BLaER1 treated with 17β-estradiol and CSF1 and Interleukin-3, amounts not matched to agents 10 nM and 100 nM (cell line): Measurements from ENCODE around the gene SMAD3.

ENCODE experiments used
- H3K27ac ChIP-seq, 11 experiments: shearing (Covaris generic); formaldehyde crosslinking; 2 replicates each; pipeline ENCODE4 v1.8.1; 2022
- H3K27me3 ChIP-seq, 11 experiments: shearing (Covaris generic); formaldehyde crosslinking; 2 replicates each; pipeline ENCODE4 v1.8.1; 2022
- H3K36me3 ChIP-seq, 11 experiments: shearing (Covaris generic); formaldehyde crosslinking; 2 replicates each; pipeline ENCODE4 v1.8.1; 2022
- H3K4me1 ChIP-seq, 10 experiments: shearing (Covaris generic); formaldehyde crosslinking; 2 replicates each; pipeline ENCODE4 v1.8.1; 2022
- H3K4me2 ChIP-seq, 11 experiments: shearing (Covaris generic); formaldehyde crosslinking; 2 replicates each; pipeline ENCODE4 v1.8.1; 2022
- H3K4me3 ChIP-seq, 10 experiments: shearing (Covaris generic); formaldehyde crosslinking; 2 replicates each; pipeline ENCODE4 v1.8.1; 2022
- H3K9ac ChIP-seq, 11 experiments: shearing (Covaris generic); formaldehyde crosslinking; 2 replicates each; pipeline ENCODE4 v1.8.1; 2022
- H3K9me3 ChIP-seq, 11 experiments: shearing (Covaris generic); formaldehyde crosslinking; replicated peaks in 1 of 11; 2 replicates each; pipeline ENCODE4 v1.8.1; 2022
- H4K20me1 ChIP-seq, 11 experiments: shearing (Covaris generic); formaldehyde crosslinking; 2 replicates each; pipeline ENCODE4 v1.8.1; 2022
- Cebpa-rat ChIP-seq, 11 experiments: shearing (Covaris generic); IDR thresholded peaks; 2 replicates each; pipeline ENCODE4 v1.8.1; 2022

The SMAD3 gene

DNA sequence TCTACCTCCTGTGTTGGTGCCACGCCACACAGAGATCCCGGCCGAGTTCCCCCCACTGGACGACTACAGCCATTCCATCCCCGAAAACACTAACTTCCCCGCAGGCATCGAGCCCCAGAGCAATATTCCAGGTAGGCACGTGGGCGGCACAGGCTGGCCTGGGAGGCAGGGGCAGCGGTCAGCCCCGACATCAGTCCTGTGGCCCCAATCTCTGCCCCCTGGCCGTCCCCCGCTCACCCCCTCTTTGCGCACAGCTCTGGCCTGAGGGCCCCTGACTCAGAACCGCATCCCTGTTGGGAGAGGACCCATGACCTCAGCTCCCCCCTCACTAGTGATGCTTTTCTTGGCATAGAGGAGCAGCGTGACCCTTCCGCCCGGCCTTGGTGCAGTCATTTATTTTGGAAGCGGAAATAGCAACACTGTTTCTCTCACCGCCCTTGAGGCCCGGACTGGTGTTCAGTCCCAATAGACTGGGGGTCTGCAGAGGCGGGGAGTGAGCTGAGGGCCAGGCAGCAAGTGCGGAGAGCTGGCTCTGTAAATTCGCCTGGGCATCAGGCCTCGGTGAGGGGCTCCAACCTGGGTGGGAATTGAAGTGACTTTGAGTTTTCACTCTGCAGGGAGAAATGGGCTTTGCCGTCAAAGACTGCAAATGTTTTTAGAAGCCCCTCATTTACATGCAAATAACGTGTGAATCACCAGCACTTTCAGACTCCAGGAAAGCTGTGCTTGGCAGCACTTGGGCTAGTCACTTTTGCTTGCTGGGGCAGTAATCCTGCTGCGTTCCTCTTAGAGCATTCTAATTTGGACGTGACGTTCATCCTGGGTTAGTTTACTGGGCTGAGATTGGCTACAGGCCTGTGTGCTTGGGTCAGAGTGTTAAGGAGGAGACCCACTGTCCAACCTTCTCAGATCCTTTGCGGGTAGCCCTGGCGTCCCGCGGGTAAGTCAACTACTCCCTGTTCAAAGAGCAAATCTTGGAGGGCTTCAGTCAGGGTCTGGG lies 100.2 kb downstream of the SMAD3 start:
- Histone ChIP-seq H3K4me2 (no peak overlapping the region), H4K20me1 (peaks cover 66 to 100% (median 100%) of the 10 kb centered on the region in 11 experiments), H3K36me3 (peaks cover 63 to 94% (median 75%) of the 10 kb centered on the region in 11 experiments), H3K4me3 (no peak overlapping the region), H3K27ac (peak overlapping the region in 2 of 11 experiments; percentile 11 to 62; a peak in 4 of 22 replicates), H3K9ac (no peak overlapping the region), H3K27me3 (no peaks in the 10 kb centered on the region), H3K9me3 (no peaks in the 10 kb centered on the region), H3K4me1 (peaks cover 53 to 100% (median 79%) of the 10 kb centered on the region in 10 experiments)
- no peak for TF ChIP-seq Cebpa-rat (IDR thresholded peaks at IDR 0.05)

DNA sequence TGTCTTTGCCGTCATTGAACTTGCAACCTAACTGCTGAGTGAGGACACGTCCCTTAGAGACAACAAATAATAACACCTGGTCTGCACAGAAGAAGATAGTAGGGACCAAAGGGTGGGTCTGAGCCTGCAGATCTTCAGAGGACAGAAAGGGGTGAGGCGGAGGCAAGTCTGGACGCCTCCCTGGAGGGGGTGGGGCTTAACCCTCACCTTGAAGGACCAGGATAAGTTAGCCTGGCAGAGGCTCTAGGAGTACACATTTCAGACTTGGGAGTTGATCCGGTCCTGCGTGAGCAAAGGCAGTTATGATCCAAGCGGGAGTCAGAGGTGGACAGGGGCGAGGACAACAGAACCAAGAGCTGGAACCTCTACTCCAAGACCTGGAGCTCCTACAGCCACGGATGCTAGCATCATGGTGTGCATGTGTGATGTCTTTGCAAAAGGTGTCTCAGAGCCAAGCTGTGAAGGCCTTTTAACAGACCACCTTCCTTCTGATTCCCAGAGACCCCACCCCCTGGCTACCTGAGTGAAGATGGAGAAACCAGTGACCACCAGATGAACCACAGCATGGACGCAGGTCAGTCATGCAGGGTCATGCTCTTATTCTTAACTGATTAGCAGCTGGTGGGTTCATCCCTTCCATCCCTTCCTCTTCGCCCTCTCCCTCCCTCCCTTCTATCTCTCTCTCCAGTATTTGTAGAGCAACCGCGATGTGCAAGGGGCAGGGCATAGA lies 101.0 kb downstream of the SMAD3 start:
- TF ChIP-seq Cebpa-rat (IDR thresholded peaks at IDR 0.05), result no peak
- Histone ChIP-seq H3K27me3 (no peaks in the 10 kb centered on the region), H3K9ac (no peak overlapping the region), H3K4me1 (peaks cover 46 to 93% (median 73%) of the 10 kb centered on the region in 10 experiments), H4K20me1 (peaks cover 57 to 100% (median 99%) of the 10 kb centered on the region in 11 experiments), H3K27ac (peak overlapping the region in 3 of 11 experiments; percentile 3 to 19 (median 10); a peak in 2 of 22 replicates), H3K9me3 (no peaks in the 10 kb centered on the region), H3K4me3 (no peak overlapping the region), H3K4me2 (peak overlapping the region in 3 of 11 experiments; percentile 4 to 24 (median 15); a peak in 1 of 22 replicates), H3K36me3 (peaks cover 72 to 100% (median 84%) of the 10 kb centered on the region in 11 experiments)

DNA sequence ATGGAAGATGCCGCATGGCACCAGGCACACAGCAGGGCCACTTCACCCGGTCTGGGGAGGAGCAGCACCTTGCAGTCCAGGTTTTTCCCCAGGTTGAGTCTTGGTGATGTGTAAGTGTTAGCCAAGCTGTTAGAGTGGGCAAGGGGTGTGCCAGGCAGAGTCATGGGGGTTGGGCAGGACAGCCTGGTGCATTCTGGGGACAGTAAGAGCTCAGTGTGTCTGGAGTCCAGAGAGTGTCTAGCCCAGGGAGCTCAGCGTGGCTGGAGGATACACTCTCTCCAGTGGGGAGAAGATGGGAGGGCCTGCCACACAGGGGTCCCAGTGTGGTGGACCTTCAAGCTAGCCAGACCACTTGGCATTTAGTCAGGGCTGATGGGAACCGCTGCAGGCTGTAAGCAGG lies 101.7 kb downstream of the SMAD3 start:
- Histone ChIP-seq H3K9ac (peak overlapping the region in 1 of 11 experiments; percentile 2; a peak in 1 of 22 replicates), H3K36me3 (peaks cover 78 to 100% (median 88%) of the 10 kb centered on the region in 11 experiments), H3K9me3 (no peaks in the 10 kb centered on the region), H3K27me3 (no peaks in the 10 kb centered on the region), H3K27ac (peak overlapping the region in 5 of 11 experiments; percentile 6 to 48 (median 23); a peak in 4 of 22 replicates), H3K4me3 (no peak overlapping the region), H4K20me1 (peaks cover 55 to 100% (median 98%) of the 10 kb centered on the region in 11 experiments), H3K4me2 (peak overlapping the region in 3 of 11 experiments; percentile 4 to 24 (median 15); a peak in 1 of 22 replicates), H3K4me1 (peaks cover 44 to 90% (median 69%) of the 10 kb centered on the region in 10 experiments)
- TF ChIP-seq Cebpa-rat (IDR thresholded peaks at IDR 0.05), result no peak

DNA sequence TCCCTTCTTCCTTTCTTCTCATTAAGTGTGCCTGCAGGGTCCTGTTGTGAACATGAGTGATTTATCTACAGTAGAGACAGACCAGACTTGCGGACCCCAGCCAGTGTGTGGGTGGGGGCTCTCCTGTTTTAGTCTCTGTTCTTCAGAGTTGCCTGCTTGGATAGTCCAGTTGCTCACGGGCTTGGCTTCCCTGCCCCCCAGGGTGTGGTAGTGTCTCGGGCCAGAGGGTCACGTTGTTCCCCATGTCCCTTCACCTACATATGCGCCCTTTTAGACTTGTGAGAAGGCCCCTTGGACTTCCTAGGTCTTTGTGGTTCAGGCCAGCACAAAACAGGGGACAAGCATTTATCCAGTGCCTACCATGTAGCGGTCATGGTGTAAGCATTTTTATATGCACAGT lies 103.3 kb downstream of the SMAD3 start:
- H3K4me3 ChIP-seq, result no peak overlapping the region
- TF ChIP-seq Cebpa-rat (IDR thresholded peaks at IDR 0.05), result no peak
- H3K27ac ChIP-seq, result no peak overlapping the region
- peaks cover 43 to 100% (median 98%) of the 10 kb centered on the region in 11 experiments for H4K20me1 ChIP-seq
- H3K36me3 ChIP-seq, result peaks cover 94 to 100% (median 96%) of the 10 kb centered on the region in 11 experiments
- H3K27me3 ChIP-seq, result no peaks in the 10 kb centered on the region
- peaks cover 38 to 90% (median 65%) of the 10 kb centered on the region in 10 experiments for H3K4me1 ChIP-seq
- H3K9ac ChIP-seq, result no peak overlapping the region
- H3K9me3 ChIP-seq, result no peaks in the 10 kb centered on the region
- no peak overlapping the region for H3K4me2 ChIP-seq

DNA sequence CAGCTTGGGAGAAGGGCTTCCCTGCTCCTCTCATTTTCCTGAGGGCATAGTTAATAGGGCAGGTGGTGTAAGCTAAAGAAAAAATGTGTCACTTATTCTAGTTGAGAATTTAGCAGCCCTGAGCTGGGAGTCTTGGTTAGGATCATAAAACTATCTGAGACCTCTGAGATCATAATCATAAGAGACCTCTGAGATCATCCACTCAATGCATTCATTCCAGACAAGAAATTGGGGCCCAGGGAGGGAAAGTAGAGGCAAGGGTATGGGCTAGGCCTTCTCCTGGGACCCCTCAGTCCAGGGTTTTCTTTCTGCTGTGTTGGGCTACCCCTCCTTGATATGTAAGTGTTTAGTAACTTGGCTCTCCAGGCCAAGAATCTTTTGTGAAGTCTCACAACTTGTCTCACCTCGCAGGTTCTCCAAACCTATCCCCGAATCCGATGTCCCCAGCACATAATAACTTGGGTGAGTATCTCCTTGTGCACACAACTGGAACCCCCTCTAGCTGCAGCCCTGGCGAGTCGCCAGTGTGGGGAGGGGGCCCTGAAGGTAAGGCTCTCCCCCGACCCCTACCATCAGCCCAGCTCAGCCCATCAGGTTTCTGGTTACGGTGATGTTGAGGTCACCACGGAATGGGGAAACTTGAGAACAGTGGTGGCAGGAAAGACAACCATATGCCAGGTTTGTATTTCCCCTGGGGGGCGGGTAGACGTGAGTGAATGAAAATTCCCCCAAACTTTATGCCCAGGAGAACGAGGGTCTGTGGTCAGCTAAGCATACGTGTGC lies 104.9 kb downstream of the SMAD3 start:
- peaks cover 24 to 90% (median 66%) of the 10 kb centered on the region in 10 experiments for H3K4me1 ChIP-seq
- H3K4me2 ChIP-seq, result peak overlapping the region in 4 of 11 experiments; percentile 4 to 28 (median 19); a peak in 6 of 22 replicates
- H3K9me3 ChIP-seq, result no peaks in the 10 kb centered on the region
- peak overlapping the region in 1 of 11 experiments; percentile 30; a peak in 2 of 22 replicates for H3K9ac ChIP-seq
- peaks cover 27 to 100% (median 97%) of the 10 kb centered on the region in 11 experiments for H4K20me1 ChIP-seq
- H3K27ac ChIP-seq, result peak overlapping the region in 2 of 11 experiments; percentile 8 to 16; a peak in 3 of 22 replicates
- TF ChIP-seq Cebpa-rat (IDR thresholded peaks at IDR 0.05), result no peak
- H3K4me3 ChIP-seq, result no peak overlapping the region
- no peaks in the 10 kb centered on the region for H3K27me3 ChIP-seq
- peaks cover 99 to 100% (median 100%) of the 10 kb centered on the region in 11 experiments for H3K36me3 ChIP-seq

DNA sequence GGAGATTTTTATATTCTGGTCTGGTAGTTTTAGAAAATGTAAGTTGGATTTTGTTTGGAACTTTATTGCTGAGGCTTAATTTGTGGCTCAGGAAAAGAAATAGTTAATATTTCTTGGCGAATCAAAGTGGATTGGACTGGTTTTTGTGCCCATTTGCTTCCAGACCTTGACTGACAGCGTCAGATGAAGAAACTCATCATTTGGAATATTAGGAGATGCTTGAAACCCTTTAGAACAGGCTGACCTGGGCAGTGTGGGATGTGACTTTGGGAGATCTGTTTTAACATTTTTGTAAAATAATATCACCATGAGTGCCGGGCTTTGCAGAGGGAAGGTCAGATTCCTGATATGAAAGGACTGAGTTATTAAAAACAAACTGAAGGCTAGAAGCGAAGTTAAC lies 106.1 kb downstream of the SMAD3 start:
- H3K4me3 ChIP-seq, result no peak overlapping the region
- 0 out of 22 replicates have a peak overlapping the region, but pooled peaks of 1 of the 11 experiments have one; percentile 89 for H3K27ac ChIP-seq
- H4K20me1 ChIP-seq, result peaks cover 22 to 100% (median 97%) of the 10 kb centered on the region in 11 experiments
- no peak overlapping the region for H3K9ac ChIP-seq
- H3K9me3 ChIP-seq, result no peaks in the 10 kb centered on the region
- peak overlapping the region in 1 of 11 experiments; percentile 82; a peak in 3 of 22 replicates for H3K4me2 ChIP-seq
- H3K36me3 ChIP-seq, result peaks cover 94 to 100% (median 100%) of the 10 kb centered on the region in 11 experiments
- peaks cover 35 to 90% (median 70%) of the 10 kb centered on the region in 10 experiments for H3K4me1 ChIP-seq
- no peaks in the 10 kb centered on the region for H3K27me3 ChIP-seq
- no peak for TF ChIP-seq Cebpa-rat (IDR thresholded peaks at IDR 0.05)

DNA sequence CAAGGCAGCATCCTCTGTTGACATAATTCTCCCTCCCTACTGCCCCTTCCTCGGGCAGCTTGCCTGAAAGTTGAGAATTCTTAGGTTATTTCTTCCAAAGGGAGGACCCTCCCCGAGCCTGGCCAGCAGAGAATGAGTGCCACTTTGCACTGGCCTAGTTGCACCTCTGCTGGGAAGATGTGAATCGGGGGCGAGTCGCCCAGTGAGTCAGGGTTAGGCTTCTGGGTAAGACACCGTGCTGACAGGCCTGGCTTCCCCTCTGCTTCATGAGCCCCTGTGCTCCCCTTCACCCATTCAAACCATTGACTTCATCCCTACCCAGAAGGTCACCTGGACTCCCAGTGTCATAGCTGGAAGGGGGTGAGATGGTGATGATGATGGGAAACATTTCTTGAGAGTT lies 106.8 kb downstream of the SMAD3 start:
- H3K4me2 ChIP-seq, result peak overlapping the region in 4 of 11 experiments; percentile 6 to 92 (median 50); a peak in 5 of 22 replicates
- peaks cover 94 to 100% (median 100%) of the 10 kb centered on the region in 11 experiments for H3K36me3 ChIP-seq
- H3K9ac ChIP-seq, result no peak overlapping the region
- H3K4me1 ChIP-seq, result peaks cover 36 to 90% (median 72%) of the 10 kb centered on the region in 10 experiments
- H4K20me1 ChIP-seq, result peaks cover 16 to 100% (median 93%) of the 10 kb centered on the region in 11 experiments
- H3K27me3 ChIP-seq, result no peaks in the 10 kb centered on the region
- no peaks in the 10 kb centered on the region for H3K9me3 ChIP-seq
- H3K27ac ChIP-seq, result peak overlapping the region in 4 of 11 experiments; percentile 16 to 89 (median 61); a peak in 5 of 22 replicates
- no peak overlapping the region for H3K4me3 ChIP-seq
- no peak for TF ChIP-seq Cebpa-rat (IDR thresholded peaks at IDR 0.05)

DNA sequence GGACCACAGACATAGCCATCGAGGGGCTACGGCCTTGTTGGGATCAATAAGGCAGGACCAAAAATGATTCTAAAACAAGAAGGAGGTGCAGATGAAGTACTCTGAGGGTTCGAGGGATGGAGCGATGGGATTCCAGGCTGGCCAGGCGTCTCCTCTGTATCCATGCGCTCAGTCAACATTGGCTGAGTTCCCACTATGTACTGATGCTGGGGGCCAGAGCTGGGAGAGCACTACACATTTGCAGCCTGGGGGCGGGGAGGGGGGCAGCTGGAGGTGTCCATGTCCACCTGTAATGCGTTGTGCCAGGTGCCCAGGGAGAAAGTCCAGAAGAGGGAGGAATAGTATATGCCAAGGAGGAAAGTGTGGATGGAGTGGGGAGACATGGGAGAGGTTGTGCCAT lies 107.6 kb downstream of the SMAD3 start:
- H3K9me3 ChIP-seq, result no peaks in the 10 kb centered on the region
- no peak for TF ChIP-seq Cebpa-rat (IDR thresholded peaks at IDR 0.05)
- H3K9ac ChIP-seq, result no peak overlapping the region
- peak overlapping the region in 7 of 11 experiments; percentile 71 to 93 (median 85); a peak in 12 of 22 replicates for H3K4me2 ChIP-seq
- H3K27ac ChIP-seq, result peak overlapping the region in 7 of 11 experiments; percentile 81 to 89 (median 86); a peak in 9 of 22 replicates
- H3K36me3 ChIP-seq, result peaks cover 90 to 100% (median 99%) of the 10 kb centered on the region in 11 experiments
- no peaks in the 10 kb centered on the region for H3K27me3 ChIP-seq
- peaks cover 39 to 95% (median 77%) of the 10 kb centered on the region in 10 experiments for H3K4me1 ChIP-seq
- no peak overlapping the region for H3K4me3 ChIP-seq
- H4K20me1 ChIP-seq, result peaks cover 9 to 100% (median 91%) of the 10 kb centered on the region in 11 experiments; a peak in 20 of 22 replicates
